ENCODE measurements around the gene NT5C1B. TPM values are rescaled to one million over a fixed set of nuclear protein-coding genes. Genes with fewer than 3 reads are reported as not detected.

The NT5C1B gene
- total RNA-seq, 4 donors from 2014 or later, result not detected

- Histone ChIP-seq H3K4me3 (no peak overlapping the region), H3K27me3 (no peaks in the 10 kb centered on the region), H3K4me1 (peaks cover 0 to 7% (median under 1%) of the 10 kb centered on the region in 4 donors), H3K27ac (no peak overlapping the region), H3K36me3 (no peaks in the 10 kb centered on the region), H3K9me3 (no peaks in the 10 kb centered on the region)
- intact Hi-C loops (cut with DNase I; ENCODE audit: low total_unique reads), result no loop called here
- no peak for TF ChIP-seq EP300 (IDR thresholded peaks at IDR 0.05; ENCODE audit: low read depth)
- TF ChIP-seq POLR2AphosphoS5 (IDR thresholded peaks at IDR 0.05), result no peak
- TF ChIP-seq CTCF (IDR thresholded peaks at IDR 0.05), result no peak
- no peak for TF ChIP-seq POLR2A (IDR thresholded peaks at IDR 0.05)
- no peak for DNase-seq
- in situ Hi-C loops (cut with MboI; ENCODE audit: low pct_ligation_motif_present in 1 of 4, low pct_unique_long_range_greater_than_20kb in 1 of 4, low sequenced_read_pairs in 3 of 4), result loop anchor here in 1 of 4 donors (10.0 kb wide), 1 partner anchor 1340 kb away; no protein-coding TSS in a partner anchor
- 76 to 91% methylated on average over 2 of the region's 2 CpGs for WGBS, 2 donors (ENCODE audit: low coverage in 1 of 2)
Observed at GRCh38 chr2:18525236-18525635, 64.1 kb downstream of the NT5C1B start.

GRCh38 chr2:18522484-18523146 is 66.8 kb downstream of the NT5C1B start:
- 68% methylated on average over 2 of the region's 2 CpGs; no CpG with 5 or more reads in 1 of the 2 donors for WGBS, 2 donors (ENCODE audit: low coverage in 1 of 2)
- Histone ChIP-seq H3K27ac (no peak overlapping the region), H3K27me3 (no peaks in the 10 kb centered on the region), H3K4me3 (no peak overlapping the region), H3K36me3 (no peaks in the 10 kb centered on the region), H3K4me1 (peaks cover 0 to 16% (median 1%) of the 10 kb centered on the region in 4 donors), H3K9me3 (no peaks in the 10 kb centered on the region)
- intact Hi-C loops (cut with DNase I; ENCODE audit: low total_unique reads), result loop anchor here (5.0 kb wide), 1 partner anchor 840 kb away; no protein-coding TSS in a partner anchor
- in situ Hi-C loops (cut with MboI; ENCODE audit: low pct_ligation_motif_present in 1 of 4, low pct_unique_long_range_greater_than_20kb in 1 of 4, low sequenced_read_pairs in 3 of 4), result loop anchor here (5.0 to 25.0 kb wide), 4 partner anchors 840 to 1342 kb away; partner anchors contain the start of gene OSR1 (in 4 of the 4)
- no peak for DNase-seq
- no peak for TF ChIP-seq CTCF (IDR thresholded peaks at IDR 0.05)
- no peak for TF ChIP-seq EP300 (IDR thresholded peaks at IDR 0.05; ENCODE audit: low read depth)

GRCh38 chr2:18520451-18521425 is 68.6 kb downstream of the NT5C1B start:
- H3K4me1 ChIP-seq, result peaks cover 0 to 16% (median 1%) of the 10 kb centered on the region in 4 donors
- in situ Hi-C loops (cut with MboI; ENCODE audit: low pct_ligation_motif_present in 1 of 4, low pct_unique_long_range_greater_than_20kb in 1 of 4, low sequenced_read_pairs in 3 of 4), result loop anchor here (5.0 to 25.0 kb wide), 4 partner anchors 842 to 1344 kb away; partner anchors contain the start of gene OSR1 (in 4 of the 4)
- 49 to 80% methylated on average over 2 to 16 of the region's 16 CpGs for WGBS, 2 donors (ENCODE audit: low coverage in 1 of 2)
- no peaks in the 10 kb centered on the region for H3K9me3 ChIP-seq
- peak; percentile 82 for DNase-seq
- TF ChIP-seq POLR2AphosphoS5 (IDR thresholded peaks at IDR 0.05), result no peak
- no peak for TF ChIP-seq POLR2A (IDR thresholded peaks at IDR 0.05)
- peak; percentile 86 to 95 (median 89) for TF ChIP-seq CTCF (IDR thresholded peaks at IDR 0.05)
- H3K27me3 ChIP-seq, result no peaks in the 10 kb centered on the region
- no peaks in the 10 kb centered on the region for H3K36me3 ChIP-seq
- no peak overlapping the region for H3K4me3 ChIP-seq
- intact Hi-C loops (cut with DNase I; ENCODE audit: low total_unique reads), result loop anchor here (5.0 kb wide), 1 partner anchor 842 kb away; no protein-coding TSS in a partner anchor
- H3K27ac ChIP-seq, result peak overlapping the region; percentile 42 to 75 (median 56)

Measured in transverse colon (tissue), 4 donors.